OCI-LY7 (cell line): ENCODE measurements around the gene PTPRO. TPM values are rescaled to one million over a fixed set of nuclear protein-coding genes. Genes with fewer than 3 reads are reported as not detected.

Source experiments
- BruUV-seq: library from RNA; stranded (reverse); fragments of 400-500 nt; replicated peaks from 2 replicates; lab custom pipeline; 2021; lab: Mats Ljungman, UMichigan
- CTCF ChIA-PET: fragments of 300-600 bp; sonication (Branson Sonifier 250); formaldehyde crosslinking; loops from one replicate; lab custom pipeline; 2022; ENCODE audit warnings: antibody characterized with exemption; ENCODE audit not compliant: unreplicated experiment; lab: Charles Lee
- POLR2A ChIA-PET: fragments of 300-600 bp; sonication (Branson Sonifier 250); formaldehyde crosslinking; loops from one replicate; lab custom pipeline; 2022; ENCODE audit warnings: antibody characterized with exemption; lab: Charles Lee
- DNase-seq: peaks from one replicate; pipeline ENCODE4 v3.0.0-alpha.2; 2015; ENCODE audit warnings: low spot score
- H2AFZ ChIP-seq: fragments of 200-600 bp; sonication (generic), shearing (Covaris generic); 2 replicates; pipeline ENCODE4 v1.6.1; 2014; ENCODE audit warnings: mild to moderate bottlenecking, antibody characterized with exemption, low read length, moderate library complexity
- H3K27ac ChIP-seq: fragments of 200-600 bp; sonication (generic); 2 replicates; pipeline ENCODE4 v1.5.1; 2014; ENCODE audit warnings: mixed run types, low read depth, mild to moderate bottlenecking, moderate library complexity, low read length, inconsistent platforms; ENCODE audit not compliant: poor library complexity, severe bottlenecking
- H3K36me3 ChIP-seq: fragments of 200-600 bp; sonication (generic); 2 replicates; pipeline ENCODE4 v1.6.1; 2014; ENCODE audit warnings: mild to moderate bottlenecking, antibody characterized with exemption, low read length, moderate library complexity, mixed read lengths; ENCODE audit not compliant: insufficient read depth
- H3K4me1 ChIP-seq: fragments of 200-600 bp; sonication (generic); 2 replicates; pipeline ENCODE4 v1.5.1; 2014; ENCODE audit warnings: mild to moderate bottlenecking, low read length; ENCODE audit not compliant: insufficient read depth, poor library complexity, severe bottlenecking
- H3K4me2 ChIP-seq: fragments of 200-600 bp; sonication (generic); 2 replicates; pipeline ENCODE4 v1.6.1; 2014; ENCODE audit warnings: mild to moderate bottlenecking, low read length
- H3K4me3 ChIP-seq: fragments of 200-600 bp; sonication (generic); 2 replicates; pipeline ENCODE4 v1.5.1; 2014; ENCODE audit warnings: mild to moderate bottlenecking, low read depth, low read length; ENCODE audit not compliant: poor library complexity, severe bottlenecking
- H3K79me2 ChIP-seq: fragments of 200-600 bp; sonication (generic); 2 replicates; pipeline ENCODE4 v1.6.1; 2016; ENCODE audit warnings: low read depth, mild to moderate bottlenecking, low read length, moderate library complexity, mixed read lengths; ENCODE audit not compliant: insufficient read depth
- H3K9me2 ChIP-seq: fragments of 200-600 bp; sonication (generic); 2 replicates; pipeline ENCODE4 v1.6.1; 2016; ENCODE audit warnings: mild to moderate bottlenecking, low read length, mixed read lengths; ENCODE audit not compliant: insufficient read depth
- H3K9me3 ChIP-seq: fragments of 200-600 bp; sonication (generic); 2 replicates; pipeline ENCODE4 v1.6.1; 2014; ENCODE audit warnings: mild to moderate bottlenecking, mixed run types, low read length, mixed read lengths
- H4K20me1 ChIP-seq: fragments of 200-600 bp; sonication (generic); 2 replicates; pipeline ENCODE4 v1.6.1; 2014; ENCODE audit warnings: mild to moderate bottlenecking, antibody characterized with exemption, low read length, moderate library complexity, mixed read lengths; ENCODE audit not compliant: insufficient read depth
- EZH2phosphoT487 ChIP-seq: fragments of 200-600 bp; sonication (generic); IDR thresholded peaks from 2 replicates; pipeline ENCODE4 v1.6.1; 2018; ENCODE audit warnings: low read depth, borderline replicate concordance, mild to moderate bottlenecking, mixed run types, antibody characterized with exemption, low read length, moderate library complexity, mixed read lengths
- intact Hi-C: fragments of 100-400 bp; cut with micrococcal nuclease; formaldehyde crosslinking; loops from one replicate; pipeline ENCODE4 v1.10.0; 2022; ENCODE audit not compliant: unreplicated experiment
- total RNA-seq, 2 experiments: library from RNA; depleted of rRNA in 1 of 2; stranded (reverse); fragments of >200 nt in 1 of 2; shearing (Covaris generic) in 1 of 2; gene quantifications; 2 replicates each; pipeline ENCODE4 v1.2.3, GENCODE V29; 2014 to 2022
- TF ChIP-seq, protein P1 (sequence below): fragments of 200-600 bp; sonication (generic); conservative IDR thresholded peaks from 2 replicates; pipeline ENCODE4 v1.5.1; 2014; ENCODE audit warnings: mild to moderate bottlenecking, antibody characterized with exemption, low read length, moderate library complexity, mixed read lengths

Gene PTPRO
- total RNA-seq, 2 experiments from 2014 or later: 0.06 to 0.23 TPM

DNA sequence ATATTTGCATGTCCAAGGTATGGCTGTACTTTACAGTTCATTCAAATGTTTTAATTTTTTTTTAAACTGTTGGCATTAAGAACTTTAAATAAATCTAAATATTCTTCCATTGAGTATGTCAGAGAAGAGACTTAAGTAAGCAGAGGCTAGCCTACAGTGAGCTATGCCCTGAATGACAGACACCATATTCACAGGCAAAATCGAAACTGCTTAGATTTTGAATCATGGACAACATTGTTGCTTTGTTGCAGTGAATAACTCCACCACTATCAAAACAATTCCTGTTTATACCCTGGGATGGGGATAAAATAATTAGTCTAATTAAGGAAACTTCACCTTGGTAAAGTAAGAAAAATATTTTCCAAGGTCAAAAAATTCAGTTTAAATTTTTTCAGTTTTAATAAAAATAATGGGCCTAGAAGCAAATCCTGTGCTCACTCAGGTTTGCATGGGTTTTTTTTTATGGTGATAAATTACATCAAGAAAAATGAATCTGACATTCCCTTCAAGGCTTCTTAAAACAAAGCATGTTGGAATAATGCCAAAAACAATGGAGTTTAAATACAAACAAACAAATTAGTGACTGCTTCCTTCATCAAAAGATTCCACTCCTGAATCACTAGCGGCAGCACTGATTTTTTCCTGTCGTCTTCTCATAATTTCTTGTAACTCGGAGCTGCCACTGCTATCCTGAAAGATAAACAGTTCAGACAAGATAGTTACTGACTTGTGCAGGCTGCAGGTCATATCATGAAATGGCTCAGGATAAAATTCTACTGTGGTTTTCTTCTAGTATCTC, 298.6 kb downstream of the PTPRO start:
- Histone ChIP-seq H3K4me3 (no peak overlapping the region), H3K4me2 (no peak overlapping the region), H4K20me1 (no peaks in the 10 kb centered on the region), H3K9me2 (no peaks in the 10 kb centered on the region), H3K9me3 (no peaks in the 10 kb centered on the region), H3K4me1 (no peaks in the 10 kb centered on the region), H2AFZ (no peak overlapping the region), H3K79me2 (no peaks in the 10 kb centered on the region), H3K36me3 (no peaks in the 10 kb centered on the region), H3K27ac (no peak overlapping the region)
- BruUV-seq: no TSS peak
- CTCF ChIA-PET: no interaction called here
- POLR2A ChIA-PET: interaction anchor here (0.6 kb wide), 2 partner anchors 243 to 682 kb away, joined by 3 to 4 read pairs; no protein-coding TSS in a partner anchor
- intact Hi-C loops: no loop called here
- no peak for TF ChIP-seq EZH2phosphoT487
- TF ChIP-seq, protein P1, sequence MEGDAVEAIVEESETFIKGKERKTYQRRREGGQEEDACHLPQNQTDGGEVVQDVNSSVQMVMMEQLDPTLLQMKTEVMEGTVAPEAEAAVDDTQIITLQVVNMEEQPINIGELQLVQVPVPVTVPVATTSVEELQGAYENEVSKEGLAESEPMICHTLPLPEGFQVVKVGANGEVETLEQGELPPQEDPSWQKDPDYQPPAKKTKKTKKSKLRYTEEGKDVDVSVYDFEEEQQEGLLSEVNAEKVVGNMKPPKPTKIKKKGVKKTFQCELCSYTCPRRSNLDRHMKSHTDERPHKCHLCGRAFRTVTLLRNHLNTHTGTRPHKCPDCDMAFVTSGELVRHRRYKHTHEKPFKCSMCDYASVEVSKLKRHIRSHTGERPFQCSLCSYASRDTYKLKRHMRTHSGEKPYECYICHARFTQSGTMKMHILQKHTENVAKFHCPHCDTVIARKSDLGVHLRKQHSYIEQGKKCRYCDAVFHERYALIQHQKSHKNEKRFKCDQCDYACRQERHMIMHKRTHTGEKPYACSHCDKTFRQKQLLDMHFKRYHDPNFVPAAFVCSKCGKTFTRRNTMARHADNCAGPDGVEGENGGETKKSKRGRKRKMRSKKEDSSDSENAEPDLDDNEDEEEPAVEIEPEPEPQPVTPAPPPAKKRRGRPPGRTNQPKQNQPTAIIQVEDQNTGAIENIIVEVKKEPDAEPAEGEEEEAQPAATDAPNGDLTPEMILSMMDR: no peak
- DNase-seq: no peak

DNA sequence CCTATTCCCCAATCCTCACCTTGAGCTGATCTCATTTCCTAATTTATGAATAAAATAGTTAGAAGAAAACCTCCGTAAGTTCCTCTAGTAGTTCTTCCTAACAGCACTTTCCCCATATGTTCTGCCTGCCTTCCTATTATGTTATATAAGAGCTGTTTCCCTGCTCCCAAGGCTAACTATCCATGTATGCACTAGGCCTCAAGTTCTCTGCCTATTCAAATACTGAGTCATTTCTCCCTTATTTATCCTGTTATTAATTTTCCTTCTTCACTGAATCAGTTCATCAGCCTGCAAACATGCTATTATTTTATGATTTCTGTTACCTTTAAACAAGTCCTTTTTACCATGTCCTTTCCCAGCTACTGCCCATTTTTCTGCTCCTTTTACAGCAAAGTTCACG, 302.8 kb downstream of the PTPRO start:
- Histone ChIP-seq H4K20me1 (no peaks in the 10 kb centered on the region), H3K4me3 (no peak overlapping the region), H3K9me2 (no peaks in the 10 kb centered on the region), H3K9me3 (no peaks in the 10 kb centered on the region), H2AFZ (no peak overlapping the region), H3K4me1 (no peaks in the 10 kb centered on the region), H3K27ac (no peak overlapping the region), H3K36me3 (no peaks in the 10 kb centered on the region), H3K4me2 (no peak overlapping the region), H3K79me2 (no peaks in the 10 kb centered on the region)
- no peak for TF ChIP-seq EZH2phosphoT487
- TF ChIP-seq, protein P1: no peak
- DNase-seq: no peak
- ChIA-PET CTCF (no interaction called here), POLR2A (interaction anchor here (0.6 kb wide), 1 partner anchor 159 kb away, joined by 3 read pairs; no protein-coding TSS in a partner anchor)
- no TSS peak for BruUV-seq
- intact Hi-C loops: no loop called here
